HCT116 (cell line): ENCODE data around the gene SLC6A12.

Source experiments
- CEBPB ChIP-seq: IDR thresholded peaks from 2 replicates; pipeline ENCODE4 v1.6.1; 2012; ENCODE audit warnings: low read depth
- CTCF ChIP-seq, 3 experiments: fragments of 200-600 bp in 1 of 3; sonication (generic) in 1 of 3; IDR thresholded peaks in 2 of 3; conservative IDR thresholded peaks in 1 of 3; 2 replicates each; pipeline ENCODE4 v1.5.1; 2012 to 2017; ENCODE audit warnings: low read depth in 2 of 3, low read length in 2 of 3, antibody characterized with exemption in 1 of 3, borderline replicate concordance in 1 of 3, control low read depth in 1 of 3, mild to moderate bottlenecking in 1 of 3, mixed read lengths in 1 of 3, mixed run types in 1 of 3, moderate library complexity in 1 of 3; ENCODE audit not compliant: insufficient read depth in 1 of 3
- EZH2 ChIP-seq: fragments of 200-600 bp; sonication (generic); IDR thresholded peaks from 2 replicates; pipeline ENCODE4 v1.6.1; 2017; ENCODE audit warnings: antibody characterized with exemption, mixed run types
- EZH2phosphoT487 ChIP-seq: fragments of 200-600 bp; IDR thresholded peaks from 2 replicates; pipeline ENCODE4 v1.6.1; 2018; ENCODE audit warnings: antibody characterized with exemption, borderline replicate concordance
- JUND ChIP-seq: IDR thresholded peaks from 2 replicates; pipeline ENCODE4 v1.6.1; 2012
- MAX ChIP-seq: IDR thresholded peaks from 2 replicates; pipeline ENCODE4 v1.6.1; 2012
- POLR2A ChIP-seq: IDR thresholded peaks from 2 replicates; pipeline ENCODE4 v1.7.0; 2011; ENCODE audit warnings: borderline replicate concordance; ENCODE audit not compliant: insufficient read depth, insufficient read length; ENCODE audit errors: extremely low read depth
- POLR2AphosphoS5 ChIP-seq: IDR thresholded peaks from 2 replicates; pipeline ENCODE4 v1.6.1; 2011; ENCODE audit warnings: mild to moderate bottlenecking, low read depth, low read length, moderate library complexity
- REST ChIP-seq: IDR thresholded peaks from 2 replicates; pipeline ENCODE4 v1.6.1; 2012; ENCODE audit warnings: low read depth
- SIN3A ChIP-seq: IDR thresholded peaks from 2 replicates; pipeline ENCODE4 v1.6.1; 2012; ENCODE audit warnings: low read depth
- SRF ChIP-seq: IDR thresholded peaks from 2 replicates; pipeline ENCODE4 v1.6.1; 2012; ENCODE audit warnings: low read depth
- YY1 ChIP-seq: IDR thresholded peaks from 2 replicates; pipeline ENCODE4 v1.6.1; 2011; ENCODE audit warnings: low read length, low read depth, moderate library complexity, mild to moderate bottlenecking; ENCODE audit not compliant: insufficient replicate concordance; ENCODE audit errors: extremely low read depth

GRCh38 chr12:263574-263973 is 49.6 kb upstream of the SLC6A12 start:
- TF ChIP-seq POLR2AphosphoS5 = no peak
- no peak for TF ChIP-seq MAX
- TF ChIP-seq CTCF (IDR thresholded peaks at IDR 0.05 in 2 of 3, conservative IDR thresholded peaks at IDR 0.05 in 1 of 3; ENCODE audit: borderline replicate concordance in 1 of 3, insufficient read depth in 1 of 3, low read depth in 2 of 3, low read length in 2 of 3) = no peak
- no peak for TF ChIP-seq POLR2A
- TF ChIP-seq JUND = no peak
- TF ChIP-seq REST = no peak
- TF ChIP-seq EZH2 = no peak
- no peak for TF ChIP-seq SIN3A
- no peak for TF ChIP-seq YY1
- no peak for TF ChIP-seq SRF
- no peak for TF ChIP-seq CEBPB
- no peak for TF ChIP-seq EZH2phosphoT487
